Aorta (tissue), 5 donors: Measurements from ENCODE around the gene MAD1L1. TPM values are rescaled to one million over a fixed set of nuclear protein-coding genes. Genes with fewer than 3 reads are reported as not detected.

Experiments used
- ATAC-seq: fragments of 200-7000 bp; cut with Tn5 transposase; one replicate; pipeline ENCODE4 v1.9.1; 2022; ENCODE audit warnings: moderate library complexity; ENCODE audit not compliant: low FRiP score
- DNase-seq, 2 donors: peaks; one replicate each; pipeline ENCODE4 v3.0.0-alpha.2; 2020
- H3K27ac ChIP-seq, 2 donors: one replicate each; pipeline ENCODE4 v1.5.1; 2013; ENCODE audit warnings: low read length in 2 of 2, mild to moderate bottlenecking in 2 of 2, moderate library complexity in 2 of 2, control low read depth in 1 of 2, inconsistent platforms in 1 of 2, low read depth in 1 of 2
- H3K27me3 ChIP-seq, 2 donors: one replicate each; pipeline ENCODE4 v1.6.1; 2013; ENCODE audit warnings: control low read depth in 1 of 2, low read length in 1 of 2, mild to moderate bottlenecking in 1 of 2, moderate library complexity in 1 of 2; ENCODE audit not compliant: insufficient read depth in 2 of 2, control insufficient read depth in 1 of 2
- H3K36me3 ChIP-seq, 2 donors: one replicate each; pipeline ENCODE4 v1.6.1; 2013; ENCODE audit warnings: control low read depth in 1 of 2, low read length in 1 of 2, mild to moderate bottlenecking in 1 of 2; ENCODE audit not compliant: insufficient read depth in 2 of 2, control insufficient read depth in 1 of 2
- H3K4me1 ChIP-seq, 2 donors: one replicate each; pipeline ENCODE4 v1.6.1; 2013; ENCODE audit warnings: low read length in 2 of 2, control low read depth in 1 of 2, mild to moderate bottlenecking in 1 of 2, moderate library complexity in 1 of 2; ENCODE audit not compliant: insufficient read depth in 2 of 2, control insufficient read depth in 1 of 2
- H3K4me3 ChIP-seq, 2 donors: one replicate each; pipeline ENCODE4 v1.5.1; 2013; ENCODE audit warnings: low read length in 2 of 2, control low read depth in 1 of 2, mild to moderate bottlenecking in 1 of 2
- H3K9me3 ChIP-seq: one replicate; pipeline ENCODE4 v1.6.1; 2013; ENCODE audit warnings: mild to moderate bottlenecking, low read length; ENCODE audit not compliant: control insufficient read depth
- WGBS, 2 donors: extraction: QIAGEN DNeasy Blood & Tissue Kit; methylation state at CpG; one replicate each; pipeline ENCODE4 v1.1.7; 2013; 5-methylcytosine and 5-hydroxymethylcytosine counted together
- intact Hi-C, 2 donors: fragments of 100-400 bp; cut with DNase I; formaldehyde crosslinking; loops; one replicate each; pipeline versions ENCODE4 v1.14.2 to v1.15.0; 2022
- polyA plus RNA-seq, 2 donors: library from polyadenylated mRNA; stranded (reverse); fragments of 200-250 nt; gene quantifications; one replicate each; pipeline ENCODE4 v1.2.3, GENCODE V29; 2013
- total RNA-seq, 2 donors: library from RNA; stranded (reverse); fragmentation: NEBNext Ultra II Directional; extraction: Animal tissue kit (Norgen Biotek cat#: 25700); gene quantifications; one replicate each; pipeline ENCODE4 v1.2.1, GENCODE V29; 2021
- donor health status: healthy with polysubstance abuse.
- donor health status: Bipolar disorder and iron deficiency.
- donor health status: DM: no; HTN: no; CAD: no.
- donor health status: DM: no; HTN: no; CAD: no.
- donor health status: DM: yes; HTN: yes; CAD: no.

MAD1L1 gene
- total and polyA plus RNA-seq, 4 donors: 14.8 to 35.8 (median 20.2) TPM

- ATAC-seq: no peak
- intact Hi-C loops: no loop called here
- Histone ChIP-seq H3K27ac (no peak overlapping the region), H3K9me3 (no peaks in the 10 kb centered on the region), H3K36me3 (no peaks in the 10 kb centered on the region), H3K4me3 (no peak overlapping the region), H3K27me3 (no peaks in the 10 kb centered on the region), H3K4me1 (no peaks in the 10 kb centered on the region)
- 92 to 98% methylated on average over 25 to 27 of the region's 27 CpGs for WGBS, 2 donors
- peak; percentile 44 to 74 for DNase-seq
Measured at GRCh38 chr7:1946773-1947450, 285.8 kb downstream of the MAD1L1 start.

GRCh38 chr7:1946025-1946772 lies 286.5 kb downstream of the MAD1L1 start:
- no peak for ATAC-seq

GRCh38 chr7:1945558-1945957 lies 287.2 kb downstream of the MAD1L1 start:
- H3K4me1 ChIP-seq: no peaks in the 10 kb centered on the region
- no peak overlapping the region for H3K4me3 ChIP-seq
- H3K27me3 ChIP-seq: no peaks in the 10 kb centered on the region
- WGBS, 2 donors: 80 to 84% methylated on average over 14 of the region's 14 CpGs
- DNase-seq (peak in 1 of 2 donors; percentile 35), ATAC-seq (no peak)
- no peaks in the 10 kb centered on the region for H3K36me3 ChIP-seq
- intact Hi-C loops: no loop called here
- H3K9me3 ChIP-seq: no peaks in the 10 kb centered on the region
- no peak overlapping the region for H3K27ac ChIP-seq

More at GRCh38 chr7:1946025-1946772, 286.5 kb downstream of the MAD1L1 start:
- Histone ChIP-seq H3K4me1 (no peaks in the 10 kb centered on the region), H3K4me3 (no peak overlapping the region), H3K27ac (no peak overlapping the region), H3K9me3 (no peaks in the 10 kb centered on the region), H3K36me3 (no peaks in the 10 kb centered on the region), H3K27me3 (no peaks in the 10 kb centered on the region)
- WGBS, 2 donors: 94 to 95% methylated on average over 22 to 23 of the region's 23 CpGs
- intact Hi-C loops: no loop called here
- peak; percentile 23 to 57 for DNase-seq

- no peaks in the 10 kb centered on the region for H3K9me3 ChIP-seq
- DNase-seq: peak; percentile 46 to 72
- H3K4me3 ChIP-seq: no peak overlapping the region
- H3K27me3 ChIP-seq: no peaks in the 10 kb centered on the region
- intact Hi-C loops: no loop called here
- no peaks in the 10 kb centered on the region for H3K36me3 ChIP-seq
- ATAC-seq: no peak
- H3K27ac ChIP-seq: no peak overlapping the region
- WGBS, 2 donors: 92 to 96% methylated on average over 21 of the region's 21 CpGs
- H3K4me1 ChIP-seq: no peaks in the 10 kb centered on the region
Measured at GRCh38 chr7:1944619-1945210, 288.0 kb downstream of the MAD1L1 start.

DNA sequence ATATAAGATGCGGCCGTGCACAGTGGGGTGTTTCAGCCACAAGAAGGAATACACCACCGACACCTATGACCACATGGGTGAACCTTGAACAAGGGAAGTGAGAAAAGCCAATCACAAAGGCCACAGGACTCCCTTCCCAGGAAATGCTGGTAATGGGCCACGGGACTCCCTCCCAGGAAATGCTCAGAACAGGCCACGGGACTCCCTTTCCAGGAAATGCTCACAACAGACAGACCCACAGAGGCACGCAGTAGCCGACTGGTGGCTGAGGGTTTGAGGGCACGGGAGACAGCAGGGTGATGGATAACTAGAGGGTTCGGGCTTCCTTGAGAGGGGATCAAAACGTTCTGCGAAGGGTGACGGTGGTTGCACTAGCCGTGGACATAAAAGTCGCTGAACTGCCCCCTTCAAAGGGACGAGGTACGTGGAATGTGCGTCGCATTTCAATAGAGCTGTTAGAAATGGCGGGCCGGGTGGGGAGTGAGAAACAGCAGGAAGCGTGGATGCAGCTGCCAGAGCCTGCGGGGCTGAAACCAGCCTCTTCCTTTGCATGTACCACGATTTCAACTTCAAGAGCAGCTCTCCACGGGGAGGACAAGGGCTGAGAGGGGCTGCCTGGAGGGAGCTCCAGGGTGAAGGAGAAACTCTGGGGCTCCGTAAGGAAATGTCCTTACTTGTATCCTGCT lies 288.7 kb downstream of the MAD1L1 start:
- H3K9me3 ChIP-seq: no peaks in the 10 kb centered on the region
- 73 to 77% methylated on average over 25 of the region's 25 CpGs for WGBS, 2 donors
- intact Hi-C loops: no loop called here
- peak; percentile 26 to 54 for DNase-seq
- no peaks in the 10 kb centered on the region for H3K36me3 ChIP-seq
- no peaks in the 10 kb centered on the region for H3K27me3 ChIP-seq
- H3K27ac ChIP-seq: no peak overlapping the region
- H3K4me1 ChIP-seq: no peaks in the 10 kb centered on the region
- no peak for ATAC-seq
- H3K4me3 ChIP-seq: no peak overlapping the region

GRCh38 chr7:1943326-1943725 lies 289.4 kb downstream of the MAD1L1 start:
- WGBS, 2 donors: 82 to 84% methylated on average over 11 of the region's 11 CpGs
- no peak overlapping the region for H3K27ac ChIP-seq
- H3K4me1 ChIP-seq: no peaks in the 10 kb centered on the region
- intact Hi-C loops: no loop called here
- ATAC-seq: no peak
- no peak overlapping the region for H3K4me3 ChIP-seq
- peak in 1 of 2 donors; percentile 42 for DNase-seq
- no peaks in the 10 kb centered on the region for H3K9me3 ChIP-seq
- H3K36me3 ChIP-seq: no peaks in the 10 kb centered on the region
- H3K27me3 ChIP-seq: no peaks in the 10 kb centered on the region

DNA sequence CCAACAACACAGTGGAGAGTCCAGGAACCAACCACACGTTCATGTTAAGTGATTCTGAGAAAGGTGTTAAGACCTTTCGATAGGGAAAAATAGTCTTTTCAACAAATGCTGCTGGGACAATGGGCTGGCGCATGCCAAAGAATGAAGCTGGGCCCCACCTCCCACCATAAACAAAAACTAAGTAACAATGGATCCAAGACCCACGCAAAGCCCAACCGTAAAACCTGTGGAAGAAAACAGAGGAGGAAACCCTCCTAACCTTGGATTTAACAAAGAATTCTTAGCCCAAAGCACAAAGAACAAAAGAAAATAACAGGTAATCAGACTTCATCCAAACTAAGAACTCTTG lies 289.8 kb downstream of the MAD1L1 start:
- ATAC-seq: no peak

GRCh38 chr7:1942243-1942940 lies 290.4 kb downstream of the MAD1L1 start:
- DNase-seq: peak; percentile 30 to 62
- Histone ChIP-seq H3K27me3 (no peaks in the 10 kb centered on the region), H3K9me3 (no peaks in the 10 kb centered on the region), H3K4me1 (no peaks in the 10 kb centered on the region), H3K4me3 (no peak overlapping the region), H3K36me3 (no peaks in the 10 kb centered on the region), H3K27ac (no peak overlapping the region)
- intact Hi-C loops: no loop called here
- ATAC-seq: no peak
- WGBS, 2 donors: 93 to 95% methylated on average over 22 to 23 of the region's 23 CpGs

More for the DNA sequence above, 289.8 kb downstream of the MAD1L1 start:
- Histone ChIP-seq H3K4me3 (no peak overlapping the region), H3K27ac (no peak overlapping the region), H3K4me1 (no peaks in the 10 kb centered on the region), H3K36me3 (no peaks in the 10 kb centered on the region), H3K27me3 (no peaks in the 10 kb centered on the region), H3K9me3 (no peaks in the 10 kb centered on the region)
- 66 to 92% methylated on average over 5 of the region's 5 CpGs for WGBS, 2 donors
- no peak for DNase-seq
- intact Hi-C loops: no loop called here
